HG03442 (cell line): ENCODE results near the gene ANKS6.

Source experiments
- ATAC-seq: cut with Tn5 transposase; IDR thresholded peaks from one replicate; pipeline ENCODE4 v1.9.1; 2021; ENCODE audit warnings: mild to moderate bottlenecking, moderate library complexity; ENCODE audit not compliant: unreplicated experiment

ANKS6 gene

GRCh38 chr9:98796364-98797101, at the start of gene ANKS6:
ANKS6 (minus strand) TSS chr9:98796555; CDS start chr9:98796491, 64 bp downstream.
- ATAC-seq: peak; percentile 84

GRCh38 chr9:98846081-98846480, 49.7 kb upstream of the ANKS6 start:
- no peak for ATAC-seq

- no peak for ATAC-seq
These were observed 46.2 kb upstream of the ANKS6 start for GRCh38 chr9:98842510-98842909.

- no peak for ATAC-seq
These were observed 43.4 kb upstream of the ANKS6 start for GRCh38 chr9:98839724-98840123.

GRCh38 chr9:98838868-98839565, 42.7 kb upstream of the ANKS6 start:
- no peak for ATAC-seq

- ATAC-seq: no peak
These were observed 42.0 kb upstream of the ANKS6 start for GRCh38 chr9:98838155-98838867.

- no peak for ATAC-seq
These were observed 41.2 kb upstream of the ANKS6 start for GRCh38 chr9:98837516-98837915.

- ATAC-seq: no peak
These were observed 39.9 kb upstream of the ANKS6 start for GRCh38 chr9:98836206-98836605.

GRCh38 chr9:98834386-98834785, 38.0 kb upstream of the ANKS6 start:
- ATAC-seq: no peak

GRCh38 chr9:98833090-98833956, 37.0 kb upstream of the ANKS6 start:
- no peak for ATAC-seq

GRCh38 chr9:98832768-98833089, 36.4 kb upstream of the ANKS6 start:
- no peak for ATAC-seq

GRCh38 chr9:98831696-98832095, 35.3 kb upstream of the ANKS6 start:
- no peak for ATAC-seq

GRCh38 chr9:98830554-98830953, 34.2 kb upstream of the ANKS6 start:
- no peak for ATAC-seq

GRCh38 chr9:98829766-98830165, 33.4 kb upstream of the ANKS6 start:
- no peak for ATAC-seq

GRCh38 chr9:98826716-98827115, 30.4 kb upstream of the ANKS6 start:
- no peak for ATAC-seq

GRCh38 chr9:98825414-98825813, 29.1 kb upstream of the ANKS6 start:
- ATAC-seq: no peak

- ATAC-seq: no peak
These were observed 27.4 kb upstream of the ANKS6 start for GRCh38 chr9:98823666-98824334.

- no peak for ATAC-seq
These were observed 26.3 kb upstream of the ANKS6 start for GRCh38 chr9:98822661-98823060.

- ATAC-seq: no peak
These were observed 25.5 kb upstream of the ANKS6 start for GRCh38 chr9:98821831-98822230.

GRCh38 chr9:98819231-98819630, 22.9 kb upstream of the ANKS6 start:
- ATAC-seq: no peak
